HG02678 (cell line): ENCODE measurements around the gene COQ8B.
"Not testable (repeated sequence)": the region's sequence is repeated elsewhere in the genome, so short reads cannot be mapped to it uniquely, and the experiment has no call there.

Experiments used
- ATAC-seq: cut with Tn5 transposase; IDR thresholded peaks from one replicate; pipeline ENCODE4 v1.9.1; 2021; ENCODE audit warnings: mild to moderate bottlenecking, moderate library complexity; ENCODE audit not compliant: unreplicated experiment

Gene COQ8B

DNA sequence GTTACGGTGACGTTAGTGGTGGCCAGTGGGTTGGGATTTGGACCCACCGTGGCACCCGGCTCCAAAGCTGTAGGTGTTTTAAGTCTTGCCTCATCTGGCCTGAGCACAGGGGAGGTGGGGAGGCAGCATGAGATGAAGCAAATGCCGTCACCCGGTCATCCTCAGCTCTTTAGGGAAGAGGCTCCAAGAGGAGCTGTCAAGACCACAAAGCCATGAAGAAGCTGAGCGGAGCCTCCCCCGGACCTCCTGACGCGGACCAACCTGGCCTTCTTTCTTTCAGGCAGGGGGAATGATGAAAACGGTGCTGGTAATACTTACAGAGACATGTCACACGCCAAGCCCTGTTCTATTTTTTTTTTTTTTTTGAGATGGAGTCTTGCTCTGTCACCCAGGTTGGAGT, 26.2 kb upstream of the COQ8B start:
- ATAC-seq: no peak

DNA sequence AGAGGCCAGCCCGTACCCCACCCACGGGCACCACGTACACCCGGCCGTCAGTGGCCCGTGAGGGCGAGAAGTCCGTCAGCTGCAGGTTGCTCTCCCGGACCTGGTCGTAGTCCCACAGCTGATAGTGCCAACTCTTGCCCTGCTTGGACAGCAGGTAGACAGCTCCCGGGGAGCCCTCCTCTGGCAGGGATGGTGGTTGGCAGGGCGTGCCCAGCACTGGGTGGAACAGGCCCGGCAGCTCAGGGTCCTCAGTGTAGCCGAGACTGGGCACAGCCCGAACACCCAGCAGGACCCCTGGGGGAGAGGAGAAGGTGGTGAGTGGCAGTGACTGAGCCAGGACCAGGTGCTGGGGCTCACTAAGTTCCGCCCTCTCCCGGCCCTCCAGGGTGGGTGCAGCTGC, 25.8 kb upstream of the COQ8B start:
- ATAC-seq: no peak

DNA sequence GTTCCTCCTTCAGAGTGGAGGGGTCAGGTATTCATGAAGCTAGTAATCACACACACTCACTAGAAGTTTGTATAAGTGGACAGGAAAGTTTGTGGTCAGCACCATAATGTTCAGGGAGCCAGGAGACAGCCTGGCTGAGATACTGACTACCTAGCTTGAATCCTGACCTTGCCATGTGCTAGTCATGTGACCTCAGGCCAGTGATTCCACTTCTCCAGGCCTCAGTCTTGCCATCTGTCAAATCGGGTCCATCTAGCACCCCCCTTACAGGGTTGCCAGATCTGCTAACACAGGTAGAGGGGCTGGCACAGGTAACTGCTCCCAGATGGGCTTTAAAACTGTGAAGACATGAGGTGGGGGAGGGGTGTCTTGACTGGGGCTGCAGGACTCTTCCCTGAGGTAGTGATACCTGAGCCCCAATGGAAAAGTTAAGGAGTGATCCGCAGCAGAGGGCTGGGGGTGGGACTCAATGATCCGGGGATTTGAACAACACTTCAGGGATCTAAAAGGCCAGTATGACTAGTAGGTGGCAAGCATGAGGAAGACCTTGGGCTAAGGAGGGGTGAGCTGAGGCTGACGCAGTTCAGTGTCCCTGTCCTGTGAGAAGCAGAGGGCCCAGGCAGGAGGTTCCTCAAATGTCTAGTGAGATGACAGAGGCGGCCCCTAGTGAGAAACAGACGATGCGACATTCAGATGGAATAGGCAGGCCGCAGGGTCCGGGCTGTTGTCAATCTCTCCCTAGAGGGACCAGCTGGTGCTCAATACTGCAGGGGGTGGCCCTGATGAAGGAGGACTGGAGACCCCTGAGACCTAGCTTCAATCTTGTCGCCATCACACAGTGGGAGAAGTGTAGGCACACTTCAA, 25.1 kb upstream of the COQ8B start:
- no peak for ATAC-seq

DNA sequence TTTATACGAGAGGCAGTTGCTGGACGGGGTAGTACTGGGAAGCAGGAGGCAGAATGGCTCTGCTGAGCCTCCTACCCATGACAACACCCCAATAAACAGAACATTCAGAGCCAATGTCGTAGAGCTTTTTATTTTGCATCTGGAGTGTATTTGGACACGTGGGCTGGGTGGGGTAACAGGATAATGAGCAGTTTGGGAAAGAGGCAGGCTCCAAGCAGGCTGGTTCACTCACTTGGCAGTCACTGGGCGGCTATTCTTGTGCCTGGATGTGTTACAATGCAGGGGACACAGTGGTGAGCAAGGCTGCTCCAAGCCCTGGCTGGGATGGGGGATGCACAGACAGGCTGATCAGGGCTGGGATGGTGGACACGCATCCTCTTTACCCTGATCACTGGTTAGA, 24.1 kb upstream of the COQ8B start:
- ATAC-seq: no peak

DNA sequence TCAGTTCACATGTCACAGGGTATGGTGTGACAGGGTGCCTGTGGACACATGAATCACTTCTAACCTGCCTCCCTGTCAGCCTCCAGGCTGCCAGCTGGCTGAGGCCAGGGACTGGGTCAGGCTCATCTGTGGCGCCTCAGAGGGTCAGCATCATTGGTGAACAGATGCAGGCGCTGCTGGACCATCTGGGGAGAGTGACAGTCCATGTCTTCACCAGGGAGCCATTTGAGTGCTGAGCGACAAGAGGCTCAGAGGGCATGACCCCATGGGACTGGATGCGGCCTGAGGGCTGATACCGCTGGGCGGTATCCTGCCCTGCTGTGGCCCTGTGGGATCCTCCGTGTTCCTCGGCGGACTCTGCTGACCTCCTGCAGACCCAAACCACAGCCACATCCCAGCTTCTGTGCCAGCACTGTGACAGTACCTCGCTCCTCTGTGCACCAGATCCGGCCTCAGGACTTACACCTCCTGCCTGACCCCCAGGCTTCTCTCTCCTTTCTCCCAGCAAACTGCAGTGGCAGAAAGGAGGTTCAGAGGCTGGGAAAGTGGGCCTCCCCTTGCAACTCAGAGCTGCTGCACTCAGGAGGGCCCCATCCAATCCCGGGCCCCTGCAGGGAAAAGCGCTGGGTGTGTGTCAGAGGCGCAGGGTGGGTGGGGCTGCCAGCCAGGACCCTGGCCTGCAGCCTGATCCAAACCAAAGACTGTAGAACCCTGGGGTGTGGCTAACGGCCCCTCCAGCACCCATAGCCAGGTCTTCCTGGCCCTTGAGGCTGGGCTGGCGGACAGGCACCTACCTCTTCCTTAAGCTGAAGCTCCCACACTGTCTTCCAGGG, 23.4 kb upstream of the COQ8B start:
- ATAC-seq: no peak

DNA sequence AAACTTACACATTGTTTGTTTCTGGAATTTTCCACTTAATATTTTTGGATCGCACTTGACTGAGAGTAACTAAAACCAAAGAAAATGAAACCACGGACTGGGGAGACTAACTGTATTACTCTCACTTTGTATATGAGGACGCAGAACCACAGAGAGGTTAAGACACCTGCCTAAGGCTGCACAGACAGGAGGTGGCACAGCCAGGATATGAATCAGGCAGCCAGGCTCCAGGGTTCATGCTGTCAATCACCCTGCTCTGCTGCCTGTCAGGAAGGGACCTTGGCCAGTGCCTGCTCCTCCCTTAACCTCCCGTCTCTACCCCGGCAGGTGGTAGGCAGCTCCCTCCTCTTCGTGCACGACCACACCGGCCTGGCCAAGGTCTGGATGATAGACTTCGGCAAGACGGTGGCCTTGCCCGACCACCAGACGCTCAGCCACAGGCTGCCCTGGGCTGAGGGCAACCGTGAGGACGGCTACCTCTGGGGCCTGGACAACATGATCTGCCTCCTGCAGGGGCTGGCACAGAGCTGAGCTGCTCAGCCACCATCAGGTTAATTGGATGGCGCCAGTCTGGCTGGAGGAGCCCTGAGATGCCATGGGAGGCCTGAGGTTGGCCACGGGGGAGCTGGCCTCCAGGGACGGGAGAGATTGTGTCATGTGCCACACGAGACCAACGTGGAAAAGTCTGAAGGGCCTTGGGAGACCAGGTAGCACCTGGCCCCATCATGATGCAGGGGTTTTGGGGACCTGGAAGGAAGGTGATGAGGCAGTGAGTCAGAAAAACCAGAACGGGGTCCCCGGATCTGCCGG, 22.5 kb upstream of the COQ8B start:
- no peak for ATAC-seq

DNA sequence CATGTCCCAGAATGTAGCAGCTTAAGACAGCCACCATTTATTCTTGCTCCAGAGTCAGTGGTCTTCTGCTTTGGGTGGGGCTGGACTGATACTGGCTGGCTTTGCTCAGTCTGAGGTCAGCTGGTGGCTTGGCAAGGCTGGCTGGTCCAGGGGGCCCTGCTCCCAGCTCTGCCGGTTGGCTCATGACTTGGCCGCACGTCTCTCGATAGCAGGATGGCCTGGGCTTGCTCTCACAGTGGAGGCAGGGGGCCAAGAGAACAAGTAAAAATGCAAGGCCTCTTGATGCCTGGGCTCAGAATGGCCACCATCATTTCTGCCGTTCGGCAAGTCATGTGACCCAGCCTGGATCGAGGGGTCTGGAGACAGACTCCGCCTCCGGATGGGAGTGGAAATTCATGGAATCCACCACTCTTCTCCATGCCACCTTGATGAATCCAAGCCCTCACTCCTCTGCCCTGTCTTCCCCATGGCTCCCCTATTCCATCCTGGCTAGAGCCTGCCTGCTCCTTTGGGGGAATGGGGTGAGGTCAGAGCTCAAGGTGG, 20.5 kb upstream of the COQ8B start:
- ATAC-seq: no peak

DNA sequence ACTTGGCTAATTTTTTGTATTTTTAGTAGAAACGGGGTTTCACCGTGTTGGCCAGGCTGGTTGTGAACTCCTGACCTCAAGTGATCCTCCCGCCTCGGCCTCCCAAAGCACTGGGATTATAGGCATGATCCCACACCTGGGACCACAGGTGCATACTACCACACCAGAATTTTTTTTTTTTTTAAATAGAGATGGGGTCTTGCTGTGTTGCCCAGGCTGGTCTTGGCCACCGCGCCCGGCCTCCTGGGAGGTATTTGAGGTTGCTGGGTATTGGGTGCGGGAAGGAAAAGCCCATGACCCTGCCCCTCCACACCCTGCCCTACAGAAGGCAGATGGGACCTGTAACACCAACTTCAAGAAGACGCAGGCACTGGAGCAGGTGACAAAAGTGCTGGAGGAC, 20.0 kb upstream of the COQ8B start:
- ATAC-seq: no peak

DNA sequence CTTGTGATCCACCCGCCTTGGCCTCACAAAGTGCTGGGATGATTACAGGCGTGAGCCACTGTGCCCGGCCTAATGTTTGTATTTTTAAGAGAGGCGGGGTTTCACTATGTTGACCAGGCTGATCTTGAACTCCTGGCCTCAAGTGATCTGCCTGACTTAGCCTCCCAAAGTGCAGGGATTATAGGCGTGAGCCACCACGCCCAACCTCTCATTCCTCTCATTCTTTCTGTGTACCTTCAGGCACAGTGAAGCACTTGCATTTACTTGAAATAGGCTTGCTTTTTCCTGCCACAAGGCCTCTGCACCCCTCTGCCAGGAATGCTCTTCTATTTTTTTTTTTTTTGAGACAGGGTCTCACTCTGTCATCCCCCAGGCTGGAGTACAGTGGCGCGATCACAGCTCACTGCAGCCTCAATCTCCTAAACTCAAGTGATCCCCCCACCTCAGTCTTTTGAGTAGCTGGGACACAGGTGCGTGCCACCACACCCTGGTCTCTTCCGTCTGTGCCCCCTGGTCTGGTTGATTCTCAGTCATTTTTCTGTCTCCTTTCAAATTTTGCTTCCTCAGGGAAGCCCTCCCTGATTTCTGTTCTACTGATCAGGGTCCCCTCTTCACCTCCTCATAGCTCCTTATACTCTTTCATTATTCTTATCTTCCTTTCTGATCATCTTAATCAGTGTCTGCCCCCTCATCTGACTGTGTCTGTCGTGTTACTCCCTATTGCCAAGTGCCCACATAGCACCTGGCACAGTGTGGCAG, 18.5 kb upstream of the COQ8B start:
- no peak for ATAC-seq

DNA sequence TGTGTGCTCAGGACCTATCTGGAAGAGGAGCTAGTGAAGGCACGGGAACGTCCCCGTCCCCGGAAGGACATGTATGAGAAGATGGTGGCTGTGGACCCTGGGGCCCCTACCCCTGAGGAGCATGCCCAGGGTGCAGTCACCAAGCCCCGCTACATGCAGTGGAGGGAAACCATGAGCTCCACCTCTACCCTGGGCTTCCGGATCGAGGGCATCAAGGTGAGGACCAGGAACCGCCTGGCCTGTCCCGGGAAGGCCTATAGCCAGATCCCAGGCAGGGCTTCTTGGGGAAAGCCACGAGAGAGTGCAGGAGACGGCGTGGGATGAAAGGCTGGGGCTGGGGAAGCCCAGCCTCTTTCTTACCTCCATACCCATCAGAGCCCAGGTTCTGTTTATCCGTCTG, 16.5 kb upstream of the COQ8B start:
- ATAC-seq: no peak

DNA sequence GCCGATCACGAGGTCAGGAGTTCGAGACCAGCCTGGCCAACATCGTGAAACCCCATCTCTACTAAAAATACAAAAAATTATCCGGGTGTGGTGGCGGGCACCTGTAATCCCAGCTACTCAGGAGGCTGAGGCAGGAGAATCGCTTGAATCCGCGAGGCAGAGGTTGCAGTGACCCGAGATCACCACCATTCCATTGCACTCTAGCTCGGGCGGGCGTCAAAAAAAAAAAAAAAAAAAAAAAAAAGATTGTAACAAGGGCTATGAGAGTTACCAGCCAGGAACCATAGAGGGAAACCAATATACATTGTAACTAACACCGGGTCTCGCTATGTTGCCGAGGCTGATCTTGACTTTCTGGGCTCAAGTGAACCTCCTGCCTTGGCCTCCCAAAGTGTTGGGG, 15.6 kb upstream of the COQ8B start:
- ATAC-seq: not testable (repeated sequence)

DNA sequence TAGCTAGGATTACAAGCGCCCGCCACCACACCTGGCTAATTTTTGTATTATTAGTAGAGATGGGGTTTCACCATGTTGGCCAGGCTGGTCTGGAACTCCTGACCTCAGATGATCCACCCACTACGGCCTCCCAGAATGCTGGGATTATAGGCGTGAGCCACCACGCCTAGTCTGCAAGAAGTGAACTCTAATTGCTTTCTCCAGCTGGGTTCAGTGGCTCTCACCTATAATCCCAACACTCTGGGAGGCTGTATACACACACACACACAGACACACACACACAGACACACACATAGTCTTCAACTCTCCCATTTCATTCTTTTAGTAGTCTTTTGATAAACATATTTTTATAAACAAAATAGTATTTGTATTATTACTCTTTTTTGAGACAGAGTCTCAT, 13.4 kb upstream of the COQ8B start:
- ATAC-seq: not testable (repeated sequence)

DNA sequence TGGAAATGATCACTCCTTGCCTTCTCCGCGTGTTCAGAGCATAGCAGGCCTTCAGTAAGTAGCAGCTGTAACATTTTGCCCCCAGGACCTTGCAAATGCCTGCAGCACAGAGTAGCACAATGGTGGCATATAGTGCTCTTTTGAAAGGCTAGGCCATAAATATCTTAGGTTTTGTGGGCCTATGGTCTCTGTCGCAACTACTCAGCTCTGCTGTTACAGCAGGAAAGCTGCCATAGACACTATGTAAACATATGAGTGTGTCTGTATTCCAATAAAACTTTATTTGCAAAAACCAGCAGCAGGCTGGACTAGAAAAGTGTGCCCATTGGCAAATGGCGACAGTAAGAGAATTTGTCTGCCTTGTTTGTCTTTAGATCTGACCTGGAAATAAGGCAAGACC, 9.6 kb upstream of the COQ8B start:
- ATAC-seq: no peak

DNA sequence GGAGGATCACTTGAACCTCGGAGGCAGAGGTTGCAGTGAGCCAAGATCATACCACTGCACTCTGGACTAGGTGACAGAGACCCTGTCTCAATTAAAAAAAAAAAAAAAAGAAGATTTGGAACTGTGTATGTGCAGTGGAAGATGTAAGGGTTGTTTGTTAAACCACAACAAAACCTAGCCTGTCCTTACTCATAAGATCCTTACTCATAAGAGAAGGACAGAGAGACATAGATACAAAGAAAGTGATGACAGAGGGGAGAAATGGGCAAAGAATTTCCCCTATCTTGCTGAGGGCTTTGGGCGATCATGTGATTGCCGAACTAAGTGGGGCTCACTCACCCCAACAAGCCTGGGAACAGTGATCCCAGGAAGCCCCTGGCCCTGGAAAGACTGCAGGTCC, 8.2 kb upstream of the COQ8B start:
- no peak for ATAC-seq

DNA sequence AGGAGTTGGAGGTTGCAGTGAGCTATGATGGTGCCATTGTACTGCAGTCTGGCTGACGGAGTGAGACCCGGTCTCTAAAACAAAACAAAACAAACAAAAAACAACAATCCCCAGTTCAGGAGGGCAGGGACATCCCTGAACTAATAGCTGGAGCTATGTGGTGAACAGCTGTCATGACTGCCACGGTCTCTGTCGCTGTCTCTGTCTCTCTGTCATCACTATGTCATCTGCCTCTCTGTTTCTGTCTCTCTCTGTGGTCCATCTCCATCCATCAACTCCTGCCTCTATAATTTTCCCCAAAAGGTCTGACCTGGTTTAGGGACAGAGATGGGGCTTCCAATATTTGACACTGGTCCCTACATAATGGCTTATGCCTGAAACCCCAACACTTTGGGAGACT, 7.6 kb upstream of the COQ8B start:
- no peak for ATAC-seq

DNA sequence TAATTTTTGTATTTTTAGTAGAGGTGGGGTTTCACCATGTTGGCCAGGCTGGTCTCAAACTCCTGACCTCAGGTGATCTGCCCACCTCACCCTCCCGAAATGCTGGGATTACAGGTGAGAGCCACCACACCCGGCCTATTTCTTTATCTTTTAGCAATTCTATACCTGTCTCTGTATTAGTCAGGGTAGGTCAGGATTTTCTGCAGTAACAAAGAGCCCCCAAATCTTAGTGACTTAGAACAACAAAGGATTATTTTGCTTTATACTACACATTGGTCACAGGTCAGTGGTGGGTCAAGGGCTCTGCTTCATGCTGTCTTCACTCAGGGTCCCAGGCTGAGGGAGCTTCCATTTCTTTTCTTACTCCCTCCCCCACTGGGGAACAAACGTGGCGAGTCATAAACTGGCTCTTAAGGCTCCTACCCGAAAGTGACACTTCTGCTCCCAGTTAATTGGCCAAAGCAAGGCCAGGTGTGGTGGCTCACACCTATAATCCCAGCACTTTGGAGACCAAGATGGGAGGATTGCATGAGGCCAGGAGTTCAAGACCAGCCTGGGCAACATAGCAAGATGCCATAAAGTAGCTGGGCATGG, 7.1 kb upstream of the COQ8B start:
- ATAC-seq: no peak

DNA sequence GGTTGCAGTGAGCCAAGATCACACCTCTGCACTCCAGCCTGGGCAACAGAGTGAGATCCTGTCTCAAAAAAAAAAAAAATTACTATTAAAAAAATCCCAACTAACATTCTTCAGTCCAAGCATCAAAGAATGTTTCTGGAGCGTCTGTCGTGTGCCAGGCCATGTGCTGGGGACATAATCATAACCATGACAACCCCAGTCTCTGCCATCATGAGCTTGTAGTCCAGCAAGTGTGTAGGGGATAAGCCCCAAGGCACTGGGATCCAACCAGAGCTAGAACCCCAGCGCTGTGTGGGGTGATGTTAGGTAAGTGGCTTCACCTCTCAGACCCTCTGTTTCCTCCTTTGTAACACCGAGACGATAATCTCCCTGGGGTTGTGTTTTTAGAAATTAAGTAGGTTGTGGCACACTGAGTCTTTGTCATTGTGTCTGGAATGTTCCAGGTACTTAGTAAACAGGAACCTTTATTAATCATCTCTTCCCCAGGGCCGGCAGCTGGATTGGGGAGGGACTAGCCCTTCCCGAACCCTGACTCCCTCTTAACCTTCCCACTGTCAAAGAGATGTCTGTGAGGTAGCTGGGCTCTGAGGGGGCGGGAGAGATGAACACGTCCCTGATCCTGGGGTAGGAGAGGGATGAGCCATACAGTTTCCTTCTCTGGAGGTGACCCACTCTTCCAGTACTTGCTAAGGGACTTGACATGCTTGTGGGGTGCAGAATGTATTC, 5.4 kb upstream of the COQ8B start:
- no peak for ATAC-seq

DNA sequence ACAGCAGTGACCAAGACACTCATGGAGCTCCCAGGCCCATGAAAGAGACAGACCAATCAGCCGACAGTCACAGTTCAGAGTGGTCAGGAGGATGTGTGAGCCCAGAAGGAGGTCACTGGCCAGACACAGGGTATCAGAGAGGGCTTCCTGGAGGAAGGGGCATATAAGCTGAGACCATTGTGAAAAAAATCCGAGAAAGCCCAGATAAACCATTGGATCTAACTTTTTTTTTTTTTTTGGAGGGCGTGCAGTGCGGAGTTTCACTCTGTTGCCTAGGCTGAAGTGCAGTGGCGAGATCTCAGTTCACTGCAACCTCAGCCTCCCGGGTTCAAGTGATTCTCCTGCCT, 4.4 kb upstream of the COQ8B start:
- ATAC-seq: no peak

DNA sequence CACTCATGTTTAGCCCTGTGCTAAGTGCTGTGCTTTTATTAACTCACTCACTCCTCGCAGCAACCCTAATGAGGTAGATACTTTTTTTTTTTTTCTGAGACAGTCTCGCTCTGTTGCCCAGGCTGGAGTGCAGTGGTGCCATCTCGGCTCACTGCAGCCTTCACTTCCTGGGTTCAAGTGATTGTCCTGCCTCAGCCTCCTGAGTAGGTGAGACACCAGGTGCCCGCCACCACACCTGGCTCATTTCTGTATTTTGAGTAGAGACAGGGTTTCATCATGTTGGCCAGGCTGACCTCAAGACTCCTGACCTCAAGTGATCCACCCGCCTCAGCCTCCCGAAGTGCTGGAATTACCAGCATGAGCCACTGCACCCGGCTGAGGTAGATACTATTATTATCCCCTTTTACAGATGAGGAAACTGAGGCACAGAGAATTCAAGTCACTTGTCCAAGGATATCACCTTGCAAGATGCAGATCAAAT, 2.8 kb upstream of the COQ8B start:
- no peak for ATAC-seq
